HepG2 (cell line): ENCODE measurements around the gene DUSP9. TPM values are rescaled to one million over a fixed set of nuclear protein-coding genes. Genes with fewer than 3 reads are reported as not detected.

Experiments
- ATAC-seq: fragments of 200-7000 bp; cut with Tn5 transposase; 3 replicates; pipeline ENCODE4 v1.9.1; 2020; ENCODE audit warnings: mild to moderate bottlenecking, moderate library complexity
- BruUV-seq: library from RNA; stranded (reverse); fragments of 400-500 nt; replicated peaks from 2 replicates; lab custom pipeline; 2021; lab: Mats Ljungman, UMichigan
- CTCF ChIA-PET: fragments of 300-600 bp; formaldehyde crosslinking; extraction: SDS; loops from one replicate; lab custom pipeline; 2021; ENCODE audit warnings: low total read pairs, inconsistent platforms, low intra/inter-chr PET ratio; lab: Yijun Ruan, JAX
- POLR2A ChIA-PET: fragments of 350-600 bp; sonication (Branson Sonifier 250); formaldehyde crosslinking; loops from one replicate; lab custom pipeline; 2020; ENCODE audit warnings: antibody characterized with exemption, inconsistent platforms; lab: Yijun Ruan, JAX
- DNase-seq: peaks from one replicate; pipeline ENCODE4 v3.0.0-alpha.2; 2015; ENCODE audit warnings: low spot score
- FAIRE-seq: peaks from 3 replicates; lab custom pipeline; 2011; peaks lifted over from hg19 to GRCh38; lab: Jason Lieb, UNC
- H2AFZ ChIP-seq: one replicate; pipeline ENCODE4 v1.6.1; 2011; ENCODE audit warnings: low read length, inconsistent platforms
- H3K27ac ChIP-seq: fragments of 300-600 bp; 3 replicates; pipeline ENCODE4 v1.8.0; 2011; ENCODE audit warnings: mixed run types, mild to moderate bottlenecking, mixed read lengths, low read length, inconsistent platforms; ENCODE audit not compliant: insufficient read depth; ENCODE audit errors: extremely low read length
- H3K27me3 ChIP-seq, 2 experiments: fragments of 200-600 bp in 1 of 2; 2 replicates in 1 of 2; 3 replicates in 1 of 2; pipeline versions ENCODE4 v1.6.0 to v1.8.0; 2011; ENCODE audit warnings: low read length in 2 of 2, mild to moderate bottlenecking in 2 of 2, moderate library complexity in 2 of 2, inconsistent platforms in 1 of 2; ENCODE audit not compliant: insufficient read depth in 2 of 2, control insufficient read depth in 1 of 2
- H3K36me3 ChIP-seq, 2 experiments: fragments of 200-600 bp in 1 of 2; replicated peaks in 1 of 2; 2 replicates in 1 of 2; 3 replicates in 1 of 2; pipeline versions ENCODE4 v1.5.1 to v1.8.0; 2011; ENCODE audit warnings: low read length in 2 of 2, inconsistent platforms in 1 of 2; ENCODE audit not compliant: insufficient read depth in 2 of 2, control insufficient read depth in 1 of 2
- H3K4me1 ChIP-seq: 2 replicates; pipeline ENCODE4 v1.5.1; 2012; ENCODE audit warnings: low read length, inconsistent platforms; ENCODE audit not compliant: insufficient read depth
- H3K4me2 ChIP-seq: 2 replicates; pipeline ENCODE4 v1.6.0; 2011; ENCODE audit warnings: low read depth, low read length, inconsistent platforms
- H3K4me3 ChIP-seq, 3 experiments: fragments of 200-600 bp in 1 of 3; sonication (generic), shearing (Covaris generic) in 1 of 3; replicated peaks in 1 of 3; 2 replicates each; pipeline ENCODE4 v1.5.1; 2011 to 2016; ENCODE audit warnings: low read length in 3 of 3, inconsistent platforms in 2 of 3, low read depth in 2 of 3, mild to moderate bottlenecking in 2 of 3, control low read depth in 1 of 3, mixed read lengths in 1 of 3; ENCODE audit not compliant: insufficient read depth in 1 of 3
- H3K79me2 ChIP-seq: one replicate; pipeline ENCODE4 v1.6.1; 2011; ENCODE audit warnings: low read length, inconsistent platforms; ENCODE audit not compliant: insufficient read depth
- H3K9ac ChIP-seq: 2 replicates; pipeline ENCODE4 v1.6.0; 2011; ENCODE audit warnings: mild to moderate bottlenecking, low read depth, low read length, inconsistent platforms; ENCODE audit not compliant: insufficient read depth
- H3K9me3 ChIP-seq: 2 replicates; pipeline ENCODE4 v1.5.1; 2012; ENCODE audit warnings: mild to moderate bottlenecking, low read length
- H4K20me1 ChIP-seq: 2 replicates; pipeline ENCODE4 v1.6.0; 2011; ENCODE audit warnings: inconsistent platforms, mild to moderate bottlenecking, low read length, moderate library complexity; ENCODE audit not compliant: insufficient read depth
- CEBPG ChIP-seq: IDR thresholded peaks from 2 replicates; pipeline ENCODE4 v1.6.1; 2016
- CSRNP2 ChIP-seq: sonication (generic); formaldehyde crosslinking; conservative IDR thresholded peaks from 2 replicates; pipeline ENCODE4 v1.8.0; 2022; ENCODE audit warnings: low read depth, missing genetic modification reagents
- HNF1B ChIP-seq: sonication (generic); formaldehyde crosslinking; IDR thresholded peaks from 2 replicates; pipeline ENCODE4 v1.5.1; 2020; ENCODE audit warnings: mild to moderate bottlenecking, moderate library complexity, missing genetic modification reagents
- SP2 ChIP-seq: sonication (generic); formaldehyde crosslinking; IDR thresholded peaks from 2 replicates; pipeline ENCODE4 v1.5.1; 2020; ENCODE audit warnings: mild to moderate bottlenecking, missing genetic modification reagents
- SRSF4 ChIP-seq: fragments of 200-400 bp; formaldehyde crosslinking; IDR thresholded peaks from one replicate; pipeline ENCODE4 v1.6.1; 2018; ENCODE audit warnings: mild to moderate bottlenecking, low read depth, low read length, moderate library complexity; ENCODE audit not compliant: poor library complexity, severe bottlenecking
- TRIM22 ChIP-seq: fragments of 450-650 bp; IDR thresholded peaks from 2 replicates; pipeline ENCODE4 v1.6.1; 2017
- ZNF10 ChIP-seq: sonication (generic); formaldehyde crosslinking; IDR thresholded peaks from 2 replicates; pipeline ENCODE4 v1.4.0; 2020; ENCODE audit warnings: mild to moderate bottlenecking, low read depth, missing genetic modification reagents, borderline replicate concordance
- ZNF326 ChIP-seq: sonication (generic); formaldehyde crosslinking; IDR thresholded peaks from 2 replicates; pipeline ENCODE4 v1.4.0; 2020; ENCODE audit warnings: missing genetic modification reagents, borderline replicate concordance
- ZNF644 ChIP-seq: IDR thresholded peaks from 2 replicates; pipeline ENCODE4 v1.6.1; 2016; ENCODE audit warnings: low read depth
- ZNF75D ChIP-seq: sonication (generic); formaldehyde crosslinking; IDR thresholded peaks from 2 replicates; pipeline ENCODE4 v1.8.1; 2023; ENCODE audit warnings: missing genetic modification reagents, mild to moderate bottlenecking, borderline replicate concordance
- WGBS: methylation state at CpG from one replicate; pipeline ENCODE4 v1.1.6; 2017; ENCODE audit warnings: low lambda C conversion rate; 5-methylcytosine and 5-hydroxymethylcytosine counted together
- in situ Hi-C: cut with HindIII; loops from 2 replicates; pipeline ENCODE4 v1.10.0; 2017; ENCODE audit warnings: low pct_unique_long_range_greater_than_20kb; ENCODE audit not compliant: extremely low pct_ligation_motif_present
- intact Hi-C: fragments of 100-400 bp; cut with micrococcal nuclease; formaldehyde crosslinking; loops from one replicate; pipeline ENCODE4 v1.10.0; 2022; ENCODE audit not compliant: unreplicated experiment
- polyA plus RNA-seq, 8 experiments: library from polyadenylated mRNA; depleted of rRNA in 3 of 8; stranded (reverse) in 7 of 8; unstranded in 1 of 8; fragments of >200 nt; fragmentation: Illumina TruSeq in 4 of 8; extraction: Trizol in 4 of 8; gene quantifications; 2 replicates each; pipeline versions ENCODE4 v1.2.1 to v1.2.3, GENCODE V29; 2011 to 2016; ENCODE audit warnings: low read depth in 4 of 8, missing spikeins in 1 of 8, mixed read lengths in 1 of 8; ENCODE audit not compliant: insufficient read depth in 1 of 8
- total RNA-seq, 5 experiments: library from RNA; depleted of rRNA; stranded (reverse); fragments of >200 nt; fragmentation: Illumina TruSeq; extraction: Trizol; gene quantifications; 2 replicates each; pipeline ENCODE4 v1.2.3, GENCODE V29; 2016; ENCODE audit warnings: low read depth in 1 of 5

DUSP9 gene
- total and polyA plus RNA-seq, 2 of the 13 experiments (the other 11 are each of a cell fraction or from before 2014, with no cell fraction given) = 235 to 435 TPM

GRCh38 chrX:153614818-153615217, 32.2 kb upstream of the DUSP9 start (continued):
- TF ChIP-seq SRSF4 (no peak), SP2 (CRISPR knock-in tag) (no peak), CEBPG (CRISPR knock-in tag) (no peak), ZNF10 (CRISPR knock-in tag) (no peak), ZNF326 (CRISPR knock-in tag) (no peak), HNF1B (no peak), ZNF75D (CRISPR knock-in tag) (no peak), ZNF644 (no peak), TRIM22 (no peak)

- H3K4me3 ChIP-seq = no peak overlapping the region
- no peak overlapping the region for H2AFZ ChIP-seq
- BruUV-seq = no TSS peak
- 92% methylated on average over 5 of the region's 5 CpGs for WGBS
- no peaks in the 10 kb centered on the region for H3K27me3 ChIP-seq
- no peaks in the 10 kb centered on the region for H3K9me3 ChIP-seq
- intact Hi-C loops = no loop called here
- ATAC-seq = no peak
- ChIA-PET POLR2A (no interaction called here), CTCF (no interaction called here)
- DNase-seq = no peak
- H3K27ac ChIP-seq = peak overlapping the region; percentile 22
- no peak for FAIRE-seq
- H3K36me3 ChIP-seq = no peaks in the 10 kb centered on the region
- H4K20me1 ChIP-seq = no peaks in the 10 kb centered on the region
- TF ChIP-seq CSRNP2 (CRISPR knock-in tag) = no peak
- H3K4me1 ChIP-seq = peaks cover 48% of the 10 kb centered on the region
- in situ Hi-C loops = no loop called here
- no peak overlapping the region for H3K9ac ChIP-seq
- peaks cover 20% of the 10 kb centered on the region for H3K79me2 ChIP-seq
- no peak overlapping the region for H3K4me2 ChIP-seq
Observed at GRCh38 chrX:153620576-153620975, 26.4 kb upstream of the DUSP9 start.
